ENCODE data around the gene TMPRSS4.
A peak's percentile ranks its signal among the peaks of the same experiment; 100 is the strongest.

TMPRSS4 gene

GRCh38 chr11:118033443-118033842 lies 43.4 kb upstream of the TMPRSS4 start:
- no peaks in the 10 kb centered on the region for H4K20me1 ChIP-seq (ENCODE audit: insufficient read depth, low read length, poor library complexity, severe bottlenecking)
- H3K9me3 ChIP-seq (ENCODE audit: insufficient read depth, low read depth, low read length): no peaks in the 10 kb centered on the region
- TF ChIP-seq EZH2phosphoT487 (IDR thresholded peaks at IDR 0.05; ENCODE audit: borderline replicate concordance): no peak
- TF ChIP-seq CTCF (conservative IDR thresholded peaks at IDR 0.05; ENCODE audit: low read length): no peak
- H3F3A ChIP-seq (ENCODE audit: low read depth): no peaks in the 10 kb centered on the region
- H3K36me3 ChIP-seq (ENCODE audit: insufficient read depth, low read length): no peaks in the 10 kb centered on the region
- H3K27me3 ChIP-seq (ENCODE audit: insufficient read depth, low read length, poor library complexity, severe bottlenecking): no peaks in the 10 kb centered on the region
- H3K4me3 ChIP-seq (ENCODE audit: low read length, poor library complexity, severe bottlenecking): no peak overlapping the region
- H3K4me2 ChIP-seq (ENCODE audit: low read depth, low read length, poor library complexity, severe bottlenecking): no peak overlapping the region
- no peak overlapping the region for H2AFZ ChIP-seq (ENCODE audit: low read length)
- H3K9ac ChIP-seq (ENCODE audit: low read depth, low read length, poor library complexity, severe bottlenecking): no peak overlapping the region
- no peaks in the 10 kb centered on the region for H3K9me2 ChIP-seq (replicated peaks; ENCODE audit: low read depth, low read length)
- H3K79me2 ChIP-seq (ENCODE audit: insufficient read depth, low read length): no peaks in the 10 kb centered on the region
- H3K4me1 ChIP-seq (ENCODE audit: insufficient read depth, low read length, poor library complexity, severe bottlenecking): no peaks in the 10 kb centered on the region

GRCh38 chr11:118042141-118042540 lies 34.7 kb upstream of the TMPRSS4 start:
- Histone ChIP-seq H2AFZ (ENCODE audit: low read length) (no peak overlapping the region), H4K20me1 (ENCODE audit: insufficient read depth, low read length, poor library complexity, severe bottlenecking) (no peaks in the 10 kb centered on the region), H3F3A (ENCODE audit: low read depth) (no peaks in the 10 kb centered on the region), H3K27me3 (ENCODE audit: insufficient read depth, low read length, poor library complexity, severe bottlenecking) (no peaks in the 10 kb centered on the region), H3K9ac (ENCODE audit: low read depth, low read length, poor library complexity, severe bottlenecking) (no peak overlapping the region), H3K4me1 (ENCODE audit: insufficient read depth, low read length, poor library complexity, severe bottlenecking) (peaks cover 21% of the 10 kb centered on the region), H3K36me3 (ENCODE audit: insufficient read depth, low read length) (no peaks in the 10 kb centered on the region), H3K4me2 (ENCODE audit: low read depth, low read length, poor library complexity, severe bottlenecking) (no peak overlapping the region), H3K4me3 (ENCODE audit: low read length, poor library complexity, severe bottlenecking) (no peak overlapping the region), H3K79me2 (ENCODE audit: insufficient read depth, low read length) (no peaks in the 10 kb centered on the region), H3K9me3 (ENCODE audit: insufficient read depth, low read depth, low read length) (no peaks in the 10 kb centered on the region), H3K9me2 (replicated peaks; ENCODE audit: low read depth, low read length) (no peaks in the 10 kb centered on the region)
- TF ChIP-seq EZH2phosphoT487 (IDR thresholded peaks at IDR 0.05; ENCODE audit: borderline replicate concordance): no peak
- no peak for TF ChIP-seq CTCF (conservative IDR thresholded peaks at IDR 0.05; ENCODE audit: low read length)

- Histone ChIP-seq H3K9me2 (replicated peaks; ENCODE audit: low read depth, low read length) (no peaks in the 10 kb centered on the region), H3K27me3 (ENCODE audit: insufficient read depth, low read length, poor library complexity, severe bottlenecking) (no peaks in the 10 kb centered on the region), H3K4me1 (ENCODE audit: insufficient read depth, low read length, poor library complexity, severe bottlenecking) (peaks cover 28% of the 10 kb centered on the region), H4K20me1 (ENCODE audit: insufficient read depth, low read length, poor library complexity, severe bottlenecking) (no peaks in the 10 kb centered on the region), H2AFZ (ENCODE audit: low read length) (0 out of 2 replicates have a peak overlapping the region, but pooled peaks have one; percentile 47), H3K9ac (ENCODE audit: low read depth, low read length, poor library complexity, severe bottlenecking) (no peak overlapping the region), H3K4me3 (ENCODE audit: low read length, poor library complexity, severe bottlenecking) (no peak overlapping the region), H3F3A (ENCODE audit: low read depth) (no peaks in the 10 kb centered on the region), H3K79me2 (ENCODE audit: insufficient read depth, low read length) (no peaks in the 10 kb centered on the region), H3K36me3 (ENCODE audit: insufficient read depth, low read length) (no peaks in the 10 kb centered on the region), H3K4me2 (ENCODE audit: low read depth, low read length, poor library complexity, severe bottlenecking) (no peak overlapping the region), H3K9me3 (ENCODE audit: insufficient read depth, low read depth, low read length) (no peaks in the 10 kb centered on the region)
- TF ChIP-seq EZH2phosphoT487 (IDR thresholded peaks at IDR 0.05; ENCODE audit: borderline replicate concordance) (no peak), CTCF (conservative IDR thresholded peaks at IDR 0.05; ENCODE audit: low read length) (no peak)
These were observed 34.1 kb upstream of the TMPRSS4 start for GRCh38 chr11:118042796-118043195.
